HG02852 (cell line): ENCODE measurements around the gene STYXL1.

ENCODE experiments used
- ATAC-seq: cut with Tn5 transposase; IDR thresholded peaks from one replicate; pipeline ENCODE4 v1.9.1; 2021; ENCODE audit warnings: mild to moderate bottlenecking, moderate library complexity; ENCODE audit not compliant: unreplicated experiment

STYXL1 gene

DNA sequence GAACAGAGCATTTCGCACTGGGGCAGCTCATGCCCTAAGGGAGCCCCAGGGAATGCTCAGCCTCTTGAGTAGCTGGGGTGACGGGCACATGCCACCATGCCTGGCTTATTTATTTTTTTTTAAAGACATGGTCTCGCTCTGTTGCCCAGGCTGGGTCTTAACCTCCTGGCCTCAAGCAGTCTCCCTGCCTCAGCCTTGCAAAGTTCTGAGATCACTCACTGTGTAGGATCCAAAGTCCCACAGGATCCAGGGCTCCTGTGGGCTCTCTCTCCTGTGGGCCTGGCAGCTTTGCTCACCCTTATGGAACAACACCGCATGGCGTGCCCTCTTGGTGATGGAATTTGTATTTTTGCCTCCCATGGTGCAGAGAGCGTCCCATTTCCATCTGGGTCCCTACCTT, 87.4 kb downstream of the STYXL1 start:
- no peak for ATAC-seq

GRCh38 chr7:75958802-75959543, 88.8 kb downstream of the STYXL1 start:
- no peak for ATAC-seq

GRCh38 chr7:75957021-75957736, 90.6 kb downstream of the STYXL1 start:
- no peak for ATAC-seq

GRCh38 chr7:75955331-75955955, 92.4 kb downstream of the STYXL1 start:
- ATAC-seq: no peak

DNA sequence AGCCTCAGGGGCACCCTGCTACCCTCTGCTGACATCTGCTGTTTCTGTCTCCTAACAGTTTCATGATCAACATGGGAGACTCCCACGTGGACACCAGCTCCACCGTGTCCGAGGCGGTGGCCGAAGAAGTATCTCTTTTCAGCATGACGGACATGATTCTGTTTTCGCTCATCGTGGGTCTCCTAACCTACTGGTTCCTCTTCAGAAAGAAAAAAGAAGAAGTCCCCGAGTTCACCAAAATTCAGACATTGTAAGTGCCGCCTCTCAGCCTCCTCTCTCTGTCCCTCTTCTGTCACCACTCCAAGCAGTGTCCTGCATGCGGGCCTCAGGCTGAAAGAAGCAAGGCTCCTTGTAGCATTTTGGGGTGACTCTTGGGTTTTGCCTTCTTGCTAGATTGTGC, 93.9 kb downstream of the STYXL1 start:
- ATAC-seq: no peak

- ATAC-seq: no peak
These were observed 94.4 kb downstream of the STYXL1 start for GRCh38 chr7:75953431-75953830.

DNA sequence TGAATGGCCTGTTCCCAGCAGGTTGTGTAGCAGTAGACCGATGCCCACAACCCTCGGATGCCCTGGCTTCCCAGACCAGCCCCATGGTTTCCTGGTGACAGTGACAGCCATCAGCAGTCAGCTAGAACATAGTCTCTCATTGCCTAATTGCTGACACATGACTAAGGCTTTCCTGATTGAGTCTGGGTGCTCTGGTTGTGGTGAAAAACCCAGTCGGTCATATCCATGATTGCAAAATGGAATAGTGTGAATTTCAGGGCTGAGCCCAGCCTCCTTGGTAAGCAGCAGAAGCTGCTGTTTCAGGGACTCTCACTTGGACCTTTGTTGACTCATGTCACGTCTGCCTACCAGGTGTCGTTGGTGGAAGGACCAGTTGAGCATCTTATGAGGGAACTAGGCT, 96.3 kb downstream of the STYXL1 start:
- ATAC-seq: no peak

DNA sequence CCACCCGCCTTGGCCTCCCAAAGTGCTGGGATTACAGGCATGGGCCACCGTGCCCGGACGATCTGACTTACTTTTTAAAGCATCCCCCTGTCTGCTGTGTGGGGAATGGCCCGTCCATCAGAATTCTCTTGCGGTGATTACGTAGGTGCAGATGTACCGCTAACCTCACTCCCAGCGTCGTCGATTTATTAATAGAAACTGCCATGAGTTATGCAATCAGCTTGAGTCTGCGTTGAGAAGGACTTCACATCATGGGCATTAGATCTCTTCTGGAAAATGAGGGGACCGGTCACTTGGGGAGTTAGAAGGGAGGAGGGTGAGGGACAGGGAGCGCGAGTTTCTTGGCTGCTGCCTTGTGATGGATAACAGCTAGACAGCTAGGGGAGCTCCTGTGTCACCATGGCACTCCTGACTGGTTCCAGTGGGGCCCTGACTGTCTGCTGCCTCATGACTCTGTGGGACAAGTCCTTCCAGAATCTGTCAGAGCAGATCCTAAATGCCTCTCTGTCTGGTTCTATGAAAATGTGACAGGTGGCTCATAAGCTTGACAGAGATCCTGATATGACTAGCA, 97.6 kb downstream of the STYXL1 start:
- ATAC-seq: no peak

GRCh38 chr7:75948179-75948578, 99.6 kb downstream of the STYXL1 start:
- no peak for ATAC-seq
